Measurements from ENCODE around the gene HYKK.
A peak's percentile ranks its signal among the peaks of the same experiment; 100 is the strongest.
"Not testable (repeated sequence)": the region's sequence is repeated elsewhere in the genome, so short reads cannot be mapped to it uniquely, and the experiment has no call there.

Gene HYKK

GRCh38 chr15:78540141-78540870 lies 32.9 kb downstream of the HYKK start, which contains the start of gene PSMA4:
Gene PSMA4, plus strand, starts transcription at chr15:78540444. Its CDS starts 1,484 bp downstream, at chr15:78541928.
- peak; percentile 39 for DNase-seq

- no peak for DNase-seq
These were observed 33.7 kb downstream of the HYKK start for GRCh38 chr15:78540871-78541743.

DNA sequence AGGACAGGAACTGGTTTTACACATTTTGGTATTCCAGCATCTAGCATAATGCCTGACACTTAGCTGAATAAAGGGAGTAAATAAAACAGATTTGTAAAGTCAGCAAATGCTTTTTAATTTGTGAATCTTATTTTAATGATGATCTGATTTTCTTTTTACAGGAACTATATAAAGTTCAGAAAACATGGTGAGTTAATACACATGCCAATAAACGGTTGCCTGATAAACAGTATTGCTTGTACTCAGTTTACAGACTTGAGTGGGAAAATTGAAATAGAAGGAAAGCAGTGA lies 34.3 kb downstream of the HYKK start:
- no peak for DNase-seq

- DNase-seq = no peak
These were observed 35.3 kb downstream of the HYKK start for GRCh38 chr15:78542647-78543046.

DNA sequence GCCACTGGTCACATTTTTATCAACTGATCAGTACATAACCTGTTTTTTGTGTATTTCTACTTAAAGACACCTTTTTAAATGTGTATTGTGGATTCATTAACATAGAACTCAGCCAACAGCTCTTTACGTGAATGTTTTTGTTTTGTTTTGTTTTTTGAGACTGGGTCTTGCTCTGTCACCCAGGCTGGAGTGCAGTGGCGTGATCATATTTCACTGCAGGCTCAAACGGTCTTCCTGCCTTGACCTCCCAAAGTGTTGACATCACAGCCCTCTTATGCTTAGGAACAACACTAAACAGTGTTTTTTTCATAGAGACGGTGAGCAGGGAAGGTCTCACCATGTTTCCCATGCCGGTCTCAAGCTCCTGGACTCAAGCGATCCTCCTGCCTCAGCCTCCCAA lies 42.8 kb downstream of the HYKK start:
- DNase-seq = no peak

DNA sequence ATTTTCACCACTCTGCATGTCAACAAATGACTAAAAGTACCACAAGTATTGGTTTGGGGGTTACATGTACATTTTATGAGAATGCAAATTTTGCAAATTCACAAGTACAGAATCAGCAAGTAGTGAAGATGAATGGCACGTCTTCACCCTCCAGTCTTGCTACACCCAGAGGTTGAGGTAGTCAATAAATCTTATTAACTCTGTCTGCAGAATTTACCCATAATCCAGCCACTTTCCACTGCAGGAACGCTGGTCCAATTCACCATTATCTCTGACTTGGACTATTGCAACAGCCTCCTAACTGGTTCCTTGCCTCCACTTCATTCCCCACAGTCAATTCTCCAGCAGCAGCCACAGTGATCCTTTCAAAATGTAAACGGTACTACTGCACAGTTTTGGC lies 43.4 kb downstream of the HYKK start:
- no peak for DNase-seq

DNA sequence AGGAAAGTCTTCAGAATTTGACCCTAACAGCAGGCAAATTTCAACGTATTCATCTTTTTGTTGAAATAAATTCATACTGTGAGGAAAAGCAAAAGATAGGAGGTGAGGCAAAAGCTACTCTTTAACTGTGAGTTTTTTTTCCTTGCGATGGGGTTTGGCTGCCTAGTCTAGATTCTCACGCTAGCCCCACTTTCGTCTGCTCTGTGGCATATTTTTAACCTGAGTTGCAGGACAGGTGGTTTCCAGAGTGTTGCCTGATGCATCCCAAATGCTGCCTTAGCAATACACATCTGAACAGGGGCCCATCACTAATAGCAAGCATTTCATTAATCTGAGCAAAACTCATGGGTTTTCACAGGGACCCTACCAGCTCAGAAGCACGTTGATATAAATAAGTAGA lies 44.5 kb downstream of the HYKK start:
- no peak for DNase-seq

- no peak for DNase-seq
These were observed 45.2 kb downstream of the HYKK start for GRCh38 chr15:78552597-78552996.

DNA sequence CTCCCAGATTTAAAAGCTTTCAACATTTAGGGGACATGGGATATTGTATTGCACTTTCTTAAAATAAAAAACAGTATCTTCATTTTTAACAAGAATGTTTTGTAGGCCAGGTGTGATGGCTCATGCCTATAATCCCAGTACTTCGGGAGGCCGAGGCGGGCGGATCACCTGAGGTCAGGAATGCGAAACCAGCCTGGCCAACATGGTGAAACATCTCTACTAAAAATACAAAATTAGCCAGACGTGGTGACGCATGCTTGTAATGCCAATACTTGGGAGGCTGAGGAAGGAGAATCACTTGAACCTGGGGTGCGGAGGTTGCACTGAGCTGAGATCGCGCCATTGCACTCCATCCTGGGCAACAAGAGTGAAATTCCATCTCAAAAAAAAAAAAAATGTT lies 52.8 kb downstream of the HYKK start:
- DNase-seq = not testable (repeated sequence)

- DNase-seq = no peak
These were observed 54.1 kb downstream of the HYKK start for GRCh38 chr15:78561490-78561889.

DNA sequence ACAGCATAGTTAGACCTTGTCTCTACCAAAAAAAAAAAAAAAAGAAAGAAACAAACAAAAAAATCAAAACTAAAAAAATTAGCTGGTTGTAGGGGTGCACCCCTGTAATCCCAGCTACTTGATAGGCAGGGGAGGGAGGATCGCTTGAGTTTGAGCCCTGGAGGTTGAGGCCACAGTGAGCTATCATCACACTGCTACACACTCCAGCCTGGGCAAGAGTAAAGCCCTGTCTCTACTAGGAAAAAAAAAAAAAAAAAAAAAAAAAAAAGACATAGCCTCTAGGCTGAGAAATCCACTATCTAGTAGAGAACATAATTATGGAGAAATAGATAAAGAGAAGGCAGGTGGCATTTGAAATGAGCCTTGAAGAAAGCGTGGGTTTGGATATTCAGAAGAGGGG lies 55.7 kb downstream of the HYKK start:
- no peak for DNase-seq

- DNase-seq = no peak
These were observed 57.3 kb downstream of the HYKK start for GRCh38 chr15:78564743-78565096.

GRCh38 chr15:78565097-78565950 lies 57.9 kb downstream of the HYKK start, which contains the start of gene CHRNA5:
Gene CHRNA5, plus strand, starts transcription at chr15:78565520. Its CDS starts 200 bp downstream, at chr15:78565720.
- DNase-seq = peak; percentile 61

- DNase-seq = no peak
These were observed 58.8 kb downstream of the HYKK start for GRCh38 chr15:78565951-78566774.

GRCh38 chr15:78567531-78567930 lies 60.2 kb downstream of the HYKK start:
- no peak for DNase-seq

- DNase-seq = no peak
These were observed 63.3 kb downstream of the HYKK start for GRCh38 chr15:78570710-78571109.

- no peak for DNase-seq
These were observed 64.0 kb downstream of the HYKK start for GRCh38 chr15:78571382-78571781.

DNA sequence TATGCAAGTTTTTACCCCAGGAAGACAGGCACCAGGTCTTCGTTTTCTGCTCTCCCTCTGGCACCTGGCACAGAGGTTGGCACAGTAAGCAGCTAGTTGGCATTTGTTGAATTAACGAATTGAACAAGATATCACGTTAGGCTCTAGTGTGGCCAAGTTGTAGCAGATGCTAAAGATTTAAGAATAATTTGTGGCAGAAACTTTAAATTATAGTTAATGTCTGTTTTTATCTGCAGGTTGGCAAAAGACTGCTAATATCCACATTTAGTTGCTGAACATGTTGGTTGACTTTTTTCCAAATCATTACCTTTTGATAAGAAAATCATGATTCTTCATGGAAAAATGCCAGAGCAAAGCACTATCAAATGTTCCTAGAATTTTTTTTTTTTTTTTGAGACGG lies 66.0 kb downstream of the HYKK start:
- DNase-seq = no peak

GRCh38 chr15:78574944-78575343 lies 67.6 kb downstream of the HYKK start:
- no peak for DNase-seq

Measured in NCI-H2081 treated with DMSO at 0.1 percent for 48 hours (cell line).